HEK293 (cell line): ENCODE results near the gene CEP295NL.

Experiments
- CTCF ChIA-PET: fragments of 350-600 bp; formaldehyde crosslinking; extraction: SDS; loops from one replicate; lab custom pipeline; 2021; ENCODE audit warnings: antibody characterized with exemption; lab: Yijun Ruan, JAX
- POLR2A ChIA-PET: fragments of 300-600 bp; formaldehyde crosslinking; extraction: SDS; loops from one replicate; lab custom pipeline; 2020; ENCODE audit warnings: antibody characterized with exemption, inconsistent platforms; lab: Yijun Ruan, JAX
- H3K27ac ChIP-seq: fragments of 200-500 bp; sonication (Bioruptor generic); 2 replicates; pipeline ENCODE4 v1.5.1; 2014; ENCODE audit warnings: low read depth, low read length, control low read depth, inconsistent platforms; ENCODE audit errors: extremely low read depth
- H3K36me3 ChIP-seq, 2 experiments: fragments of 200-500 bp in 1 of 2; sonication (Bioruptor generic) in 1 of 2; 1 replicate in 1 of 2; 2 replicates in 1 of 2; pipeline ENCODE4 v1.5.1; 2014 to 2017; ENCODE audit warnings: inconsistent platforms in 2 of 2, low read length in 2 of 2; ENCODE audit not compliant: control insufficient read depth in 2 of 2, insufficient read depth in 1 of 2
- H3K4me1 ChIP-seq: fragments of 200-500 bp; sonication (Bioruptor generic); 2 replicates; pipeline ENCODE4 v1.5.1; 2014; ENCODE audit warnings: mild to moderate bottlenecking, low read length, inconsistent platforms; ENCODE audit not compliant: control insufficient read depth, insufficient read depth
- H3K4me3 ChIP-seq: 2 replicates; pipeline ENCODE4 v1.5.1; 2011; ENCODE audit warnings: low read depth, mild to moderate bottlenecking, control low read depth, low read length, moderate library complexity
- H3K9me3 ChIP-seq: fragments of 200-500 bp; sonication (Bioruptor generic); 2 replicates; pipeline ENCODE4 v1.5.1; 2014; ENCODE audit warnings: low read depth, low read length, inconsistent platforms; ENCODE audit not compliant: control insufficient read depth, insufficient read depth
- BCL11B ChIP-seq: fragments of 450-650 bp; formaldehyde crosslinking; IDR thresholded peaks from 2 replicates; pipeline ENCODE4 v1.5.1; 2016; ENCODE audit warnings: low read depth, missing biosample characterization, missing genetic modification characterization
- GFI1B ChIP-seq: fragments of 450-650 bp; formaldehyde crosslinking; IDR thresholded peaks from 2 replicates; pipeline ENCODE4 v1.5.1; 2016; ENCODE audit warnings: missing biosample characterization, missing genetic modification characterization
- HOXD13 ChIP-seq: sonication (generic); formaldehyde crosslinking; IDR thresholded peaks from 2 replicates; pipeline ENCODE4 v1.8.0; 2022; ENCODE audit warnings: missing genetic modification reagents, borderline replicate concordance
- KLF16 ChIP-seq: fragments of 450-650 bp; formaldehyde crosslinking; IDR thresholded peaks from 2 replicates; pipeline ENCODE4 v1.5.1; 2017; ENCODE audit warnings: missing biosample characterization, missing genetic modification characterization
- RBAK ChIP-seq: fragments of 450-650 bp; formaldehyde crosslinking; IDR thresholded peaks from 2 replicates; pipeline ENCODE4 v1.5.1; 2016; ENCODE audit warnings: missing biosample characterization, missing genetic modification characterization
- SP7 ChIP-seq: fragments of 450-650 bp; formaldehyde crosslinking; IDR thresholded peaks from 2 replicates; pipeline ENCODE4 v1.5.1; 2016; ENCODE audit warnings: missing biosample characterization, missing genetic modification characterization
- ZBTB7A ChIP-seq: fragments of 450-650 bp; formaldehyde crosslinking; IDR thresholded peaks from 2 replicates; pipeline ENCODE4 v1.5.1; 2016; ENCODE audit warnings: low read depth, missing biosample characterization, missing genetic modification characterization
- ZBTB8A ChIP-seq: fragments of 450-650 bp; formaldehyde crosslinking; IDR thresholded peaks from 2 replicates; pipeline ENCODE4 v1.5.1; 2016; ENCODE audit warnings: missing biosample characterization, missing genetic modification characterization
- ZFHX2 ChIP-seq: fragments of 450-650 bp; formaldehyde crosslinking; conservative IDR thresholded peaks from 2 replicates; pipeline ENCODE4 v1.5.1; 2016; ENCODE audit warnings: missing biosample characterization, missing genetic modification characterization
- ZFP69B ChIP-seq: fragments of 450-650 bp; formaldehyde crosslinking; IDR thresholded peaks from 2 replicates; pipeline ENCODE4 v1.5.1; 2016; ENCODE audit warnings: missing biosample characterization, missing genetic modification characterization
- ZNF121 ChIP-seq: fragments of 450-650 bp; formaldehyde crosslinking; IDR thresholded peaks from 2 replicates; pipeline ENCODE4 v1.5.1; 2016; ENCODE audit warnings: missing biosample characterization, missing genetic modification characterization
- ZNF146 ChIP-seq: fragments of 450-650 bp; formaldehyde crosslinking; IDR thresholded peaks from 2 replicates; pipeline ENCODE4 v1.5.1; 2016; ENCODE audit warnings: missing biosample characterization, missing genetic modification characterization
- ZNF202 ChIP-seq: fragments of 450-650 bp; formaldehyde crosslinking; IDR thresholded peaks from 2 replicates; pipeline ENCODE4 v1.5.1; 2016; ENCODE audit warnings: missing biosample characterization, missing genetic modification characterization, borderline replicate concordance
- ZNF211 ChIP-seq: fragments of 450-650 bp; formaldehyde crosslinking; IDR thresholded peaks from 2 replicates; pipeline ENCODE4 v1.5.1; 2016; ENCODE audit warnings: low read depth, missing biosample characterization, missing genetic modification characterization
- ZNF214 ChIP-seq: fragments of 450-650 bp; formaldehyde crosslinking; IDR thresholded peaks from 2 replicates; pipeline ENCODE4 v1.5.1; 2017; ENCODE audit warnings: missing biosample characterization, mild to moderate bottlenecking, missing genetic modification characterization, borderline replicate concordance
- ZNF274 ChIP-seq, 2 experiments: fragments of 200-500 bp in 1 of 2; fragments of 450-650 bp in 1 of 2; sonication (Bioruptor generic) in 1 of 2; formaldehyde crosslinking in 1 of 2; IDR thresholded peaks; 2 replicates each; pipeline versions ENCODE4 v1.5.1 to v1.6.1; 2014 to 2016; ENCODE audit warnings: borderline replicate concordance in 1 of 2, inconsistent platforms in 1 of 2, low read length in 1 of 2, missing biosample characterization in 1 of 2, missing genetic modification characterization in 1 of 2
- ZNF280C ChIP-seq: fragments of 450-650 bp; formaldehyde crosslinking; IDR thresholded peaks from 2 replicates; pipeline ENCODE4 v1.5.1; 2016; ENCODE audit warnings: missing biosample characterization, missing genetic modification characterization
- ZNF37A ChIP-seq: fragments of 450-650 bp; IDR thresholded peaks from 2 replicates; pipeline ENCODE4 v1.5.1; 2018; ENCODE audit warnings: missing biosample characterization, missing genetic modification characterization
- ZNF423 ChIP-seq: fragments of 450-650 bp; formaldehyde crosslinking; IDR thresholded peaks from 2 replicates; pipeline ENCODE4 v1.5.1; 2016; ENCODE audit warnings: missing biosample characterization, missing genetic modification characterization
- ZNF560 ChIP-seq: fragments of 450-650 bp; formaldehyde crosslinking; IDR thresholded peaks from 2 replicates; pipeline ENCODE4 v1.5.1; 2017; ENCODE audit warnings: missing biosample characterization, missing genetic modification characterization, borderline replicate concordance
- ZNF571 ChIP-seq: fragments of 450-650 bp; formaldehyde crosslinking; IDR thresholded peaks from 2 replicates; pipeline ENCODE4 v1.5.0; 2017; ENCODE audit warnings: missing biosample characterization, missing genetic modification characterization
- ZNF600 ChIP-seq: fragments of 450-650 bp; formaldehyde crosslinking; IDR thresholded peaks from 2 replicates; pipeline ENCODE4 v1.5.1; 2016; ENCODE audit warnings: missing biosample characterization, missing genetic modification characterization
- ZNF626 ChIP-seq: fragments of 450-650 bp; sonication (Bioruptor Pico); formaldehyde crosslinking; IDR thresholded peaks from 2 replicates; pipeline ENCODE4 v1.5.1; 2018; ENCODE audit warnings: missing biosample characterization, missing genetic modification characterization, inconsistent platforms
- ZNF776 ChIP-seq: fragments of 450-650 bp; formaldehyde crosslinking; IDR thresholded peaks from 2 replicates; pipeline ENCODE4 v1.5.0; 2017; ENCODE audit warnings: missing biosample characterization, missing genetic modification characterization, borderline replicate concordance
- ZNF791 ChIP-seq: fragments of 450-650 bp; formaldehyde crosslinking; IDR thresholded peaks from 2 replicates; pipeline ENCODE4 v1.5.1; 2016; ENCODE audit warnings: missing biosample characterization, missing genetic modification characterization
- TF ChIP-seq, protein P1 (sequence below): fragments of 450-650 bp; formaldehyde crosslinking; IDR thresholded peaks from 2 replicates; pipeline ENCODE4 v1.5.1; 2016; ENCODE audit warnings: missing biosample characterization, missing genetic modification characterization, borderline replicate concordance
- TF ChIP-seq, protein P2 (sequence below): fragments of 450-650 bp; formaldehyde crosslinking; IDR thresholded peaks from 2 replicates; pipeline ENCODE4 v1.5.1; 2016; ENCODE audit warnings: missing biosample characterization, missing genetic modification characterization, borderline replicate concordance
- TF ChIP-seq, protein P3 (sequence below): fragments of 450-650 bp; formaldehyde crosslinking; IDR thresholded peaks from 2 replicates; pipeline ENCODE4 v1.5.1; 2016; ENCODE audit warnings: missing biosample characterization, missing genetic modification characterization

The CEP295NL gene

GRCh38 chr17:78933959-78934568, 31.1 kb upstream of the CEP295NL start:
- CTCF ChIA-PET: interaction anchor here (0.6 to 1.7 kb wide), 4 partner anchors 37 to 69 kb away, joined by 3 to 7 read pairs (median 4); no protein-coding TSS in a partner anchor
- H3K27ac ChIP-seq: peak overlapping the region; percentile 34; the same call in 1 of the 2 replicates
- POLR2A ChIA-PET: interaction anchor here (0.6 to 2.2 kb wide), 8 partner anchors 9 to 76 kb away, joined by 3 to 15 read pairs (median 3); partner anchors contain the start of gene TIMP2
- TF ChIP-seq ZBTB8A (peak; percentile 70), BCL11B (tag by site-specific recombination) (no peak), ZNF121 (tag by site-specific recombination) (no peak), ZNF791 (tag by site-specific recombination) (no peak), GFI1B (no peak), ZNF214 (tag by site-specific recombination) (no peak), ZNF423 (tag by site-specific recombination) (peak; percentile 55; the same call in 1 of the 2 replicates), KLF16 (peak; percentile 87), SP7 (tag by site-specific recombination) (peak; percentile 99), ZNF560 (tag by site-specific recombination) (no peak), ZNF626 (no peak), ZNF280C (tag by site-specific recombination) (no peak), RBAK (tag by site-specific recombination) (no peak), ZNF211 (no peak), ZFP69B (tag by site-specific recombination) (peak; percentile 53), ZNF274 (IDR thresholded peaks at IDR 0.05; ENCODE audit: low read length) (no peak), ZNF274 (tag by site-specific recombination; IDR thresholded peaks at IDR 0.05; ENCODE audit: borderline replicate concordance) (no peak), HOXD13 (CRISPR knock-in tag) (no peak), ZNF571 (tag by site-specific recombination) (no peak), ZNF600 (tag by site-specific recombination) (peak; percentile 83; the same call in 1 of the 2 replicates), ZNF202 (tag by site-specific recombination) (no peak), ZNF37A (tag by site-specific recombination) (no peak), ZFHX2 (peak; percentile 64), ZBTB7A (tag by site-specific recombination) (no peak), ZNF776 (tag by site-specific recombination) (no peak), ZNF146 (no peak)
- TF ChIP-seq, protein P1, sequence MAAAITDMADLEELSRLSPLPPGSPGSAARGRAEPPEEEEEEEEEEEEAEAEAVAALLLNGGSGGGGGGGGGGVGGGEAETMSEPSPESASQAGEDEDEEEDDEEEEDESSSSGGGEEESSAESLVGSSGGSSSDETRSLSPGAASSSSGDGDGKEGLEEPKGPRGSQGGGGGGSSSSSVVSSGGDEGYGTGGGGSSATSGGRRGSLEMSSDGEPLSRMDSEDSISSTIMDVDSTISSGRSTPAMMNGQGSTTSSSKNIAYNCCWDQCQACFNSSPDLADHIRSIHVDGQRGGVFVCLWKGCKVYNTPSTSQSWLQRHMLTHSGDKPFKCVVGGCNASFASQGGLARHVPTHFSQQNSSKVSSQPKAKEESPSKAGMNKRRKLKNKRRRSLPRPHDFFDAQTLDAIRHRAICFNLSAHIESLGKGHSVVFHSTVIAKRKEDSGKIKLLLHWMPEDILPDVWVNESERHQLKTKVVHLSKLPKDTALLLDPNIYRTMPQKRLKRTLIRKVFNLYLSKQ: no peak
- TF ChIP-seq, protein P2, sequence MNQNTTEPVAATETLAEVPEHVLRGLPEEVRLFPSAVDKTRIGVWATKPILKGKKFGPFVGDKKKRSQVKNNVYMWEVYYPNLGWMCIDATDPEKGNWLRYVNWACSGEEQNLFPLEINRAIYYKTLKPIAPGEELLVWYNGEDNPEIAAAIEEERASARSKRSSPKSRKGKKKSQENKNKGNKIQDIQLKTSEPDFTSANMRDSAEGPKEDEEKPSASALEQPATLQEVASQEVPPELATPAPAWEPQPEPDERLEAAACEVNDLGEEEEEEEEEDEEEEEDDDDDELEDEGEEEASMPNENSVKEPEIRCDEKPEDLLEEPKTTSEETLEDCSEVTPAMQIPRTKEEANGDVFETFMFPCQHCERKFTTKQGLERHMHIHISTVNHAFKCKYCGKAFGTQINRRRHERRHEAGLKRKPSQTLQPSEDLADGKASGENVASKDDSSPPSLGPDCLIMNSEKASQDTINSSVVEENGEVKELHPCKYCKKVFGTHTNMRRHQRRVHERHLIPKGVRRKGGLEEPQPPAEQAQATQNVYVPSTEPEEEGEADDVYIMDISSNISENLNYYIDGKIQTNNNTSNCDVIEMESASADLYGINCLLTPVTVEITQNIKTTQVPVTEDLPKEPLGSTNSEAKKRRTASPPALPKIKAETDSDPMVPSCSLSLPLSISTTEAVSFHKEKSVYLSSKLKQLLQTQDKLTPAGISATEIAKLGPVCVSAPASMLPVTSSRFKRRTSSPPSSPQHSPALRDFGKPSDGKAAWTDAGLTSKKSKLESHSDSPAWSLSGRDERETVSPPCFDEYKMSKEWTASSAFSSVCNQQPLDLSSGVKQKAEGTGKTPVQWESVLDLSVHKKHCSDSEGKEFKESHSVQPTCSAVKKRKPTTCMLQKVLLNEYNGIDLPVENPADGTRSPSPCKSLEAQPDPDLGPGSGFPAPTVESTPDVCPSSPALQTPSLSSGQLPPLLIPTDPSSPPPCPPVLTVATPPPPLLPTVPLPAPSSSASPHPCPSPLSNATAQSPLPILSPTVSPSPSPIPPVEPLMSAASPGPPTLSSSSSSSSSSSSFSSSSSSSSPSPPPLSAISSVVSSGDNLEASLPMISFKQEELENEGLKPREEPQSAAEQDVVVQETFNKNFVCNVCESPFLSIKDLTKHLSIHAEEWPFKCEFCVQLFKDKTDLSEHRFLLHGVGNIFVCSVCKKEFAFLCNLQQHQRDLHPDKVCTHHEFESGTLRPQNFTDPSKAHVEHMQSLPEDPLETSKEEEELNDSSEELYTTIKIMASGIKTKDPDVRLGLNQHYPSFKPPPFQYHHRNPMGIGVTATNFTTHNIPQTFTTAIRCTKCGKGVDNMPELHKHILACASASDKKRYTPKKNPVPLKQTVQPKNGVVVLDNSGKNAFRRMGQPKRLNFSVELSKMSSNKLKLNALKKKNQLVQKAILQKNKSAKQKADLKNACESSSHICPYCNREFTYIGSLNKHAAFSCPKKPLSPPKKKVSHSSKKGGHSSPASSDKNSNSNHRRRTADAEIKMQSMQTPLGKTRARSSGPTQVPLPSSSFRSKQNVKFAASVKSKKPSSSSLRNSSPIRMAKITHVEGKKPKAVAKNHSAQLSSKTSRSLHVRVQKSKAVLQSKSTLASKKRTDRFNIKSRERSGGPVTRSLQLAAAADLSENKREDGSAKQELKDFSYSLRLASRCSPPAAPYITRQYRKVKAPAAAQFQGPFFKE (tag by site-specific recombination): no peak
- TF ChIP-seq, protein P3, sequence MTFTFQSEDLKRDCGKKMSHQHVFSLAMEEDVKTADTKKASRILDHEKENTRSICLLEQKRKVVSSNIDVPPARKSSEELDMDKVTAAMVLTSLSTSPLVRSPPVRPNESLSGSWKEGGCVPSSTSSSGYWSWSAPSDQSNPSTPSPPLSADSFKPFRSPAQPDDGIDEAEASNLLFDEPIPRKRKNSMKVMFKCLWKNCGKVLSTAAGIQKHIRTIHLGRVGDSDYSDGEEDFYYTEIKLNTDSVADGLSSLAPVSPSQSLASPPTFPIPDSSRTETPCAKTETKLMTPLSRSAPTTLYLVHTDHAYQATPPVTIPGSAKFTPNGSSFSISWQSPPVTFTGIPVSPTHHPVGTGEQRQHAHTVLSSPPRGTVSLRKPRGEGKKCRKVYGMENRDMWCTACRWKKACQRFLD (tag by site-specific recombination): no peak

More at GRCh38 chr17:78933959-78934568, 31.1 kb upstream of the CEP295NL start:
- H3K4me3 ChIP-seq: peak overlapping the region; percentile 20
- no peaks in the 10 kb centered on the region for H3K9me3 ChIP-seq
- peaks cover 23% of the 10 kb centered on the region for H3K4me1 ChIP-seq
- H3K36me3 ChIP-seq: no peaks in the 10 kb centered on the region
